ENCODE results near the gene NCR1. TPM values are rescaled to one million over a fixed set of nuclear protein-coding genes. Genes with fewer than 3 reads are reported as not detected.
"Not testable (repeated sequence)": the region's sequence is repeated elsewhere in the genome, so short reads cannot be mapped to it uniquely, and the experiment has no call there.

The NCR1 gene
- total RNA-seq, 1 experiment from 2014 or later, result not detected

GRCh38 chr19:54938906-54939305 lies 33.0 kb downstream of the NCR1 start:
- H3K4me3 ChIP-seq, result no peak overlapping the region
- no peaks in the 10 kb centered on the region; the same call in 1 of the 2 replicates for H3K27me3 ChIP-seq
- H3K27ac ChIP-seq, result no peak overlapping the region
- H3K36me3 ChIP-seq, result no peaks in the 10 kb centered on the region
- DNase-seq, result no peak
- no peaks in the 10 kb centered on the region for H3K4me1 ChIP-seq
- no peaks in the 10 kb centered on the region for H3K9me3 ChIP-seq (replicated peaks)

- not testable (repeated sequence) for H3K27me3 ChIP-seq; H3K4me1 ChIP-seq; H3K36me3 ChIP-seq; H3K9me3 ChIP-seq (replicated peaks); H3K4me3 ChIP-seq; H3K27ac ChIP-seq; DNase-seq
Observed at GRCh38 chr19:54939538-54939937, 33.6 kb downstream of the NCR1 start.

GRCh38 chr19:54943772-54944361 lies 37.9 kb downstream of the NCR1 start:
- H3K9me3 ChIP-seq (replicated peaks); H3K36me3 ChIP-seq; H3K4me1 ChIP-seq; DNase-seq; H3K27me3 ChIP-seq; H3K27ac ChIP-seq; H3K4me3 ChIP-seq: not testable (repeated sequence)

- no peaks in the 10 kb centered on the region for H3K27me3 ChIP-seq
- H3K36me3 ChIP-seq, result no peaks in the 10 kb centered on the region
- H3K4me1 ChIP-seq, result no peaks in the 10 kb centered on the region
- H3K27ac ChIP-seq, result no peak within 1 kb of the TSS
- DNase-seq, result no peak
- H3K4me3 ChIP-seq, result no peak within 1 kb of the TSS
- H3K9me3 ChIP-seq (replicated peaks), result no peaks in the 10 kb centered on the region
Observed at GRCh38 chr19:54947381-54947780, 41.4 kb downstream of the NCR1 start, which contains the start of gene NLRP7. NLRP7 (minus strand) TSS chr19:54947530.

- Histone ChIP-seq H3K4me1 (no peaks in the 10 kb centered on the region), H3K4me3 (no peak overlapping the region), H3K9me3 (replicated peaks) (no peaks in the 10 kb centered on the region), H3K36me3 (no peaks in the 10 kb centered on the region), H3K27me3 (no peaks in the 10 kb centered on the region), H3K27ac (no peak overlapping the region)
- no peak for DNase-seq
Observed at GRCh38 chr19:54949412-54949811, 43.5 kb downstream of the NCR1 start.

- not testable (repeated sequence) for H3K36me3 ChIP-seq; H3K27ac ChIP-seq; H3K4me1 ChIP-seq; DNase-seq; H3K9me3 ChIP-seq (replicated peaks); H3K4me3 ChIP-seq; H3K27me3 ChIP-seq
Observed at GRCh38 chr19:54950580-54950979, 44.6 kb downstream of the NCR1 start.

GRCh38 chr19:54952591-54953344 lies 46.8 kb downstream of the NCR1 start:
- H3K9me3 ChIP-seq (replicated peaks), result no peaks in the 10 kb centered on the region
- H3K36me3 ChIP-seq, result no peaks in the 10 kb centered on the region
- H3K27me3 ChIP-seq, result no peaks in the 10 kb centered on the region
- H3K4me3 ChIP-seq, result no peak overlapping the region
- no peak overlapping the region for H3K27ac ChIP-seq
- no peaks in the 10 kb centered on the region for H3K4me1 ChIP-seq
- DNase-seq, result no peak

- not testable (repeated sequence) for H3K9me3 ChIP-seq (replicated peaks); H3K27me3 ChIP-seq; H3K4me3 ChIP-seq; DNase-seq; H3K4me1 ChIP-seq; H3K36me3 ChIP-seq; H3K27ac ChIP-seq
Observed at GRCh38 chr19:54953345-54953713, 47.4 kb downstream of the NCR1 start.

DNA sequence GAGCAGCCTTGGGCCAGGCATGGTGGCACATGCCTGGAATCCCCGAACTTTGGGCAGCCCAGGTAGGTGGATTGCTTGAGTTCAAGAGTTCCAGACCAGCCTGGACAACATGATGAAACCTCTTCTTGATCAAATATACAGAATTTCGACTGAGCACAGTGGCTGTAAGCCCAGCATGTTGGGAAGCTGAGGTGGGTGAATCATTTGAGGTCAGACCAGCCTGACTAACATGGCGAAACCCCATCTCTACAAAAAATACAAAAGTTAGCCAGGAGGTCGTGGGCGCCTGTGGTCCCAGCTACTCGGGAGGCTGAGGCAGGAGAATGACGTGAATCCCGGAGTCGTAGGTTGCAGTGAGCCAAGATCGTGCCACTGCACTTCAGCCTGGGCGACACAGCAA lies 49.4 kb downstream of the NCR1 start:
- no peaks in the 10 kb centered on the region for H3K36me3 ChIP-seq
- H3K27me3 ChIP-seq, result peaks cover 5% of the 10 kb centered on the region; the same call in 1 of the 2 replicates
- H3K4me1 ChIP-seq, result no peaks in the 10 kb centered on the region
- no peak for DNase-seq
- no peak overlapping the region for H3K27ac ChIP-seq
- no peak overlapping the region for H3K4me3 ChIP-seq
- H3K9me3 ChIP-seq (replicated peaks), result no peaks in the 10 kb centered on the region

- no peaks in the 10 kb centered on the region for H3K9me3 ChIP-seq (replicated peaks)
- no peak for DNase-seq
- H3K4me1 ChIP-seq, result no peaks in the 10 kb centered on the region
Observed at GRCh38 chr19:54959840-54960239, 53.9 kb downstream of the NCR1 start.

More at GRCh38 chr19:54959840-54960239, 53.9 kb downstream of the NCR1 start:
- Histone ChIP-seq H3K4me3 (no peak overlapping the region), H3K36me3 (no peaks in the 10 kb centered on the region), H3K27me3 (peaks cover 5% of the 10 kb centered on the region; the same call in 1 of the 2 replicates), H3K27ac (no peak overlapping the region)

Other genes with a start within 250 kb of the NCR1 start
- not detected in 2 replicates for gene LILRB4, start 243.2 kb upstream of the NCR1 start, total RNA-seq (2014; rRNA removed; shearing (Covaris generic))
- gene KIR3DL3, start 181.7 kb upstream of the NCR1 start, total RNA-seq (2014; rRNA removed; shearing (Covaris generic)), result not detected in 2 replicates
- not detected in 2 replicates for gene KIR2DL3, start 167.6 kb upstream of the NCR1 start, total RNA-seq (2014; rRNA removed; shearing (Covaris generic))
- gene KIR2DL1, start 136.4 kb upstream of the NCR1 start, total RNA-seq (2014; rRNA removed; shearing (Covaris generic)), result not detected in 2 replicates
- gene KIR2DL4, start 102.5 kb upstream of the NCR1 start, total RNA-seq (2014; rRNA removed; shearing (Covaris generic)), result not detected in 2 replicates
- gene KIR3DL1, start 89.7 kb upstream of the NCR1 start, total RNA-seq (2014; rRNA removed; shearing (Covaris generic)), result not detected in 2 replicates
- gene KIR2DS4, start 73.5 kb upstream of the NCR1 start, total RNA-seq (2014; rRNA removed; shearing (Covaris generic)), result not detected in 2 replicates
- not detected in 2 replicates for gene KIR3DL2, start 55.7 kb upstream of the NCR1 start, total RNA-seq (2014; rRNA removed; shearing (Covaris generic))
- not detected in 2 replicates for gene FCAR, start 31.9 kb upstream of the NCR1 start, total RNA-seq (2014; rRNA removed; shearing (Covaris generic))
- gene NLRP7, start 41.4 kb downstream of the NCR1 start, total RNA-seq (2014; rRNA removed; shearing (Covaris generic)), result 0.02 TPM in 1 of 2 replicates, not detected in the other
- not detected in 2 replicates for gene NLRP2, start 60.2 kb downstream of the NCR1 start, total RNA-seq (2014; rRNA removed; shearing (Covaris generic))
- gene GP6, start 132.1 kb downstream of the NCR1 start, total RNA-seq (2014; rRNA removed; shearing (Covaris generic)), result 15.1 and 16.7 TPM in 2 replicates
- 29.9 and 30.5 TPM in 2 replicates for gene RDH13, start 157.0 kb downstream of the NCR1 start, total RNA-seq (2014; rRNA removed; shearing (Covaris generic))
- 1.4 and 1.7 TPM in 2 replicates for gene EPS8L1, start 169.7 kb downstream of the NCR1 start, total RNA-seq (2014; rRNA removed; shearing (Covaris generic))
- gene PPP1R12C, start 211.5 kb downstream of the NCR1 start, total RNA-seq (2014; rRNA removed; shearing (Covaris generic)), result 26.2 and 30.5 TPM in 2 replicates
- 599 and 612 TPM in 2 replicates for gene TNNT1, start 243.1 kb downstream of the NCR1 start, total RNA-seq (2014; rRNA removed; shearing (Covaris generic))

All from SJCRH30 (cell line).